H1 (cell line): ENCODE data around the gene NT5M. TPM values are rescaled to one million over a fixed set of nuclear protein-coding genes. Genes with fewer than 3 reads are reported as not detected.

Experiments
- CTCF ChIA-PET: fragments of 300-600 bp; sonication (Branson Sonifier 250); formaldehyde crosslinking; loops from one replicate; lab custom pipeline; 2021; ENCODE audit not compliant: partially characterized antibody; lab: Charles Lee
- POLR2A ChIA-PET: fragments of 300-600 bp; sonication (Branson Sonifier 250); formaldehyde crosslinking; loops from one replicate; lab custom pipeline; 2021; ENCODE audit warnings: inconsistent platforms; ENCODE audit not compliant: partially characterized antibody; lab: Charles Lee
- DNase-seq, 2 experiments: peaks; one replicate each; pipeline versions ENCODE4 v3.0.0 to v3.0.0-alpha.2; 2010 to 2022; ENCODE audit warnings: low spot score in 2 of 2, low read depth in 1 of 2, mixed read lengths in 1 of 2
- FAIRE-seq: peaks from 2 replicates; lab custom pipeline; 2011; peaks lifted over from hg19 to GRCh38; lab: Jason Lieb, UNC
- H2AFZ ChIP-seq: 2 replicates; pipeline ENCODE4 v1.8.1; 2012; ENCODE audit warnings: low read length, inconsistent platforms
- H2AK5ac ChIP-seq: 2 replicates; pipeline ENCODE4 v1.6.1; 2013; ENCODE audit warnings: low read depth, low read length
- H2BK120ac ChIP-seq: replicated peaks from 2 replicates; pipeline ENCODE3; 2013; ENCODE audit warnings: low read depth, low read length, inconsistent platforms
- H2BK12ac ChIP-seq: 2 replicates; pipeline ENCODE4 v1.6.1; 2013; ENCODE audit warnings: low read depth, low read length
- H2BK15ac ChIP-seq: 2 replicates; pipeline ENCODE4 v1.6.1; 2013; ENCODE audit warnings: low read length
- H2BK20ac ChIP-seq: 2 replicates; pipeline ENCODE4 v1.6.1; 2013; ENCODE audit warnings: low read length
- H2BK5ac ChIP-seq: 2 replicates; pipeline ENCODE4 v1.6.1; 2013; ENCODE audit warnings: low read depth, low read length
- H3K14ac ChIP-seq: 2 replicates; pipeline ENCODE4 v1.6.1; 2013; ENCODE audit warnings: inconsistent platforms; ENCODE audit not compliant: insufficient read length
- H3K18ac ChIP-seq: 2 replicates; pipeline ENCODE4 v1.6.1; 2013; ENCODE audit warnings: low read length; ENCODE audit errors: extremely low read depth
- H3K23ac ChIP-seq: 2 replicates; pipeline ENCODE4 v1.6.1; 2013; ENCODE audit warnings: inconsistent platforms; ENCODE audit not compliant: insufficient read length
- H3K23me2 ChIP-seq: 2 replicates; pipeline ENCODE4 v1.6.1; 2013; ENCODE audit warnings: low read depth, low read length
- H3K27ac ChIP-seq: 2 replicates; pipeline ENCODE4 v1.6.1; 2011; ENCODE audit warnings: low read depth, low read length, inconsistent platforms
- H3K27me3 ChIP-seq, 4 experiments: replicated peaks in 1 of 4; 1 replicate in 1 of 4; 2 replicates in 3 of 4; pipeline versions ENCODE4 v1.6.1 to v1.8.1; 2011 to 2013; ENCODE audit warnings: low read length in 3 of 4, mild to moderate bottlenecking in 3 of 4, inconsistent platforms in 2 of 4, mixed read lengths in 2 of 4, moderate library complexity in 1 of 4; ENCODE audit not compliant: control insufficient read depth in 3 of 4, insufficient read depth in 3 of 4; ENCODE audit errors: extremely low read depth in 1 of 4
- H3K36me3 ChIP-seq, 4 experiments: 2 replicates each; pipeline versions ENCODE4 v1.6.1 to v1.8.1; 2011 to 2013; ENCODE audit warnings: mild to moderate bottlenecking in 4 of 4, low read length in 3 of 4, moderate library complexity in 2 of 4, control low read depth in 1 of 4, inconsistent platforms in 1 of 4; ENCODE audit not compliant: insufficient read depth in 4 of 4, control insufficient read depth in 2 of 4
- H3K4ac ChIP-seq: replicated peaks from 2 replicates; pipeline ENCODE3; 2013; ENCODE audit warnings: low read length, low read depth, mixed read lengths, inconsistent platforms; ENCODE audit not compliant: insufficient read length
- H3K4me1 ChIP-seq, 4 experiments: replicated peaks in 1 of 4; 1 replicate in 1 of 4; 2 replicates in 3 of 4; pipeline versions ENCODE4 v1.6.1 to v1.8.1; 2011 to 2013; ENCODE audit warnings: low read length in 3 of 4, inconsistent platforms in 2 of 4, mixed read lengths in 1 of 4; ENCODE audit not compliant: insufficient read depth in 4 of 4, control insufficient read depth in 3 of 4
- H3K4me2 ChIP-seq, 2 experiments: 2 replicates each; pipeline versions ENCODE4 v1.6.1 to v1.8.1; 2011 to 2013; ENCODE audit warnings: low read depth in 2 of 2, low read length in 2 of 2, control low read depth in 1 of 2, inconsistent platforms in 1 of 2, mild to moderate bottlenecking in 1 of 2; ENCODE audit not compliant: insufficient read depth in 1 of 2
- H3K4me3 ChIP-seq, 4 experiments: fragments of 200-600, 300-600 bp in 1 of 4; sonication (generic), shearing (Covaris generic), sonication (Bioruptor Twin) in 1 of 4; 2 replicates each; pipeline versions ENCODE4 v1.5.1 to v1.8.1; 2011 to 2016; ENCODE audit warnings: low read length in 4 of 4, low read depth in 3 of 4, control low read depth in 2 of 4, inconsistent platforms in 2 of 4, mild to moderate bottlenecking in 2 of 4, mixed read lengths in 1 of 4, moderate library complexity in 1 of 4; ENCODE audit not compliant: insufficient read depth in 2 of 4; ENCODE audit errors: extremely low read depth in 1 of 4
- H3K56ac ChIP-seq: replicated peaks from 2 replicates; pipeline ENCODE3; 2013; ENCODE audit warnings: low read depth, mild to moderate bottlenecking, mixed read lengths, low read length, inconsistent platforms; ENCODE audit not compliant: insufficient read length
- H3K79me1 ChIP-seq: 2 replicates; pipeline ENCODE4 v1.6.1; 2013; ENCODE audit warnings: low read depth, low read length, control low read depth
- H3K79me2 ChIP-seq, 2 experiments: 2 replicates each; pipeline versions ENCODE4 v1.6.1 to v1.8.1; 2012 to 2013; ENCODE audit warnings: low read length in 2 of 2, mild to moderate bottlenecking in 2 of 2, inconsistent platforms in 1 of 2; ENCODE audit not compliant: insufficient read depth in 2 of 2, control insufficient read depth in 1 of 2
- H3K9ac ChIP-seq, 4 experiments: replicated peaks in 1 of 4; 1 replicate in 1 of 4; 2 replicates in 3 of 4; pipeline versions ENCODE4 v1.6.1 to v1.8.1; 2011 to 2013; ENCODE audit warnings: low read depth in 3 of 4, low read length in 3 of 4, control low read depth in 2 of 4, mild to moderate bottlenecking in 2 of 4, moderate library complexity in 2 of 4, inconsistent platforms in 1 of 4; ENCODE audit errors: extremely low read depth in 1 of 4
- H3K9me3 ChIP-seq, 2 experiments: 2 replicates each; pipeline versions ENCODE4 v1.6.1 to v1.8.1; 2012 to 2013; ENCODE audit warnings: mild to moderate bottlenecking in 2 of 2, moderate library complexity in 2 of 2, control low read depth in 1 of 2, inconsistent platforms in 1 of 2, low read depth in 1 of 2, low read length in 1 of 2, mixed read lengths in 1 of 2; ENCODE audit not compliant: insufficient read depth in 2 of 2
- H4K20me1 ChIP-seq, 2 experiments: replicated peaks in 1 of 2; 2 replicates each; pipeline versions ENCODE3 to v1.8.1; 2011 to 2013; ENCODE audit warnings: inconsistent platforms in 2 of 2, low read length in 2 of 2, mild to moderate bottlenecking in 1 of 2; ENCODE audit not compliant: insufficient read depth in 2 of 2, control insufficient read depth in 1 of 2
- H4K5ac ChIP-seq: 2 replicates; pipeline ENCODE4 v1.6.1; 2013; ENCODE audit warnings: low read length, low read depth, mixed read lengths, inconsistent platforms; ENCODE audit not compliant: insufficient read length
- H4K8ac ChIP-seq: 2 replicates; pipeline ENCODE4 v1.8.0; 2013; ENCODE audit warnings: mild to moderate bottlenecking, moderate library complexity, low read length, inconsistent platforms; ENCODE audit not compliant: insufficient read depth; ENCODE audit errors: extremely low read depth
- H4K91ac ChIP-seq: replicated peaks from 2 replicates; pipeline ENCODE3; 2013; ENCODE audit warnings: low read length, mixed read lengths, inconsistent platforms; ENCODE audit not compliant: insufficient read length
- ASH2L ChIP-seq: fragments of 200-600, 300-600 bp; sonication (generic); IDR thresholded peaks from one replicate; pipeline ENCODE4 v1.7.1; 2017; ENCODE audit warnings: low read length
- BCL11A ChIP-seq, 2 experiments: IDR thresholded peaks; one replicate each; pipeline ENCODE4 v1.6.1; 2011; ENCODE audit warnings: low read depth in 2 of 2, low read length in 2 of 2, mild to moderate bottlenecking in 2 of 2
- CTBP2 ChIP-seq: IDR thresholded peaks from 2 replicates; pipeline ENCODE4 v1.7.0; 2011; ENCODE audit warnings: borderline replicate concordance, mild to moderate bottlenecking, moderate library complexity, mixed read lengths, low read length; ENCODE audit not compliant: insufficient read depth, insufficient read length
- NRF1 ChIP-seq: IDR thresholded peaks from 2 replicates; pipeline ENCODE4 v1.6.1; 2011; ENCODE audit warnings: mild to moderate bottlenecking, low read depth, low read length, improper control_type of control experiment
- POLR2A ChIP-seq, 2 experiments: IDR thresholded peaks; 1 replicate in 1 of 2; 2 replicates in 1 of 2; pipeline ENCODE4 v1.6.1; 2011; ENCODE audit warnings: low read depth in 2 of 2, low read length in 2 of 2, mild to moderate bottlenecking in 2 of 2; ENCODE audit errors: control extremely low read depth in 1 of 2
- POLR2AphosphoS5 ChIP-seq: IDR thresholded peaks from 2 replicates; pipeline ENCODE4 v1.6.1; 2011; ENCODE audit warnings: low read depth, low read length
- RNF2 ChIP-seq: fragments of 200-900, 300-1000 bp; sonication (generic); IDR thresholded peaks from 2 replicates; pipeline ENCODE4 v1.7.1; 2016; ENCODE audit warnings: borderline replicate concordance, low read depth, mild to moderate bottlenecking, antibody characterized with exemption, low read length; ENCODE audit not compliant: poor library complexity, severe bottlenecking; ENCODE audit errors: missing control alignments
- RXRA ChIP-seq: IDR thresholded peaks from 2 replicates; pipeline ENCODE4 v1.6.1; 2011; ENCODE audit warnings: low read depth, mild to moderate bottlenecking, low read length, moderate library complexity; ENCODE audit not compliant: insufficient read depth
- SAP30 ChIP-seq: fragments of 300-600 bp; sonication (generic); IDR thresholded peaks from 2 replicates; pipeline ENCODE4 v1.7.1; 2012; ENCODE audit warnings: low read length, moderate library complexity, mild to moderate bottlenecking, inconsistent platforms; ENCODE audit not compliant: insufficient read depth, insufficient replicate concordance
- SP4 ChIP-seq: IDR thresholded peaks from 2 replicates; pipeline ENCODE4 v1.6.1; 2012; ENCODE audit warnings: low read length, inconsistent platforms
- TEAD4 ChIP-seq: IDR thresholded peaks from 2 replicates; pipeline ENCODE4 v1.6.1; 2012; ENCODE audit warnings: low read depth, low read length, inconsistent platforms, mixed read lengths
- WGBS, 2 experiments: shearing (Covaris generic) in 1 of 2; methylation state at CpG; one replicate each; pipeline versions ENCODE4 v1.1.6 to v1.1.7; 2013 to 2015; ENCODE audit warnings: low lambda C conversion rate in 2 of 2, mixed read lengths in 2 of 2, inconsistent platforms in 1 of 2, low coverage in 1 of 2, missing lambda C conversion rate in 1 of 2; ENCODE audit not compliant: insufficient replicate concordance in 2 of 2, insufficient coverage in 1 of 2, insufficient read length in 1 of 2; ENCODE audit errors: extremely low coverage in 1 of 2, missing lambda C conversion rate in 1 of 2; 5-methylcytosine and 5-hydroxymethylcytosine counted together
- polyA plus RNA-seq, 7 experiments: library from polyadenylated mRNA; depleted of rRNA in 3 of 7; stranded (reverse) in 5 of 7; unstranded in 2 of 7; fragments of >200 nt in 5 of 7; fragments of 200-250 nt in 2 of 7; gene quantifications; 1 replicate in 5 of 7; 2 replicates in 1 of 7; 4 replicates in 1 of 7; pipeline versions ENCODE4 v1.2.1 to v1.2.3, GENCODE V29; 2011 to 2013; ENCODE audit warnings: missing spikeins in 2 of 7, mixed read lengths in 2 of 7
- total RNA-seq: library from RNA; stranded (reverse); fragmentation: NEBNext Ultra II Directional; extraction: Animal tissue kit (Norgen Biotek cat#: 25700); gene quantifications from 2 replicates; pipeline ENCODE4 v1.2.1, GENCODE V29; 2021
- TF ChIP-seq, protein P1 (sequence below): IDR thresholded peaks from 2 replicates; pipeline ENCODE4 v1.6.1; 2012; ENCODE audit warnings: inconsistent platforms

The NT5M gene
- total and polyA plus RNA-seq, 2 of the 8 experiments (the other 6 are each of a cell fraction or from before 2014, with no cell fraction given): 7.6 to 18.2 TPM

DNA sequence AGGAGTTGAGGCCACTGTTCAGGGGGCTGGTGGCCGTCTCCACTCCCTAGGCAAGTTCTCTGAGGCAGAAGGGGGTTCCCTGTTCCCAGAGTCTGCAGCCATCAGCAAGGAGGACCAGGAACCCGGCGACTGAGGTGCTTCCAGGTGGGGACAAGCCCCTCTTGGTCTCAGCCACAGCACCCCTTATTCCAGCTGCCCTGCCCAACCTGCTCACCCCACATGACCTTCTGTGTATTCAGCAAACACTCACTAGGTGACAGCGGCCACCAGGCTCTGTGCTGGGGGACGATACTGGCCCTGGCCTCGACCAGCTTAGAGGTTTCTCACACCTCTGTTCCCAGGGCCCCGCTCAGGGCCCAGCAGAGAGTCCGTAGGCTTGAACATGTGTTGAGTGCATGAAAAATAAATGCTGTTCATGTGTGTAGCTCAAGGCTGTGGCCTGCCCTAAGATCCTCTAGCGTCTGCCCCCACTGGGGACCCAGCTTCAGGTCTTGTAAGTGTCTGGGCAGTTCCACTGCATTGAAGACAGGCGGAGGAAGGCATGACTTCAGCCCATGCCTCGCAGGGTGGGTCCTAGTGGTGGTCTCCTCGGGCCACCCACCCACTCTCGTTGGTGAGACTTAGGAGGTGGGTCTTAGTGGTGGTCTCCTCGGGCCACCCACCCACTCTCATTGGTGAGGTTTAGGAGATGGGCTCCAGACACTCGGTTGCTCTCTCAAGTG lies 44.2 kb downstream of the NT5M start:
- H3K79me2 ChIP-seq: no peaks in the 10 kb centered on the region
- no peaks in the 10 kb centered on the region for H3K36me3 ChIP-seq
- no peaks in the 10 kb centered on the region; the same call in 1 of the 2 replicates for H3K23me2 ChIP-seq
- no peak overlapping the region for H3K14ac ChIP-seq
- CTCF ChIA-PET: interaction anchor here (1.2 to 1.8 kb wide), 3 partner anchors 8 to 295 kb away, joined by 3 read pairs; no protein-coding TSS in a partner anchor
- H3K23ac ChIP-seq: no peak overlapping the region
- FAIRE-seq (no peak), DNase-seq (no peak)
- no peak overlapping the region for H3K4me3 ChIP-seq
- H3K18ac ChIP-seq: no peak overlapping the region
- 93% methylated on average over 13 of the region's 15 CpGs; no CpG with 5 or more reads in 1 of the 2 experiments for WGBS, 2 experiments
- no peak overlapping the region for H2BK120ac ChIP-seq
- no peaks in the 10 kb centered on the region for H4K20me1 ChIP-seq
- no peak overlapping the region for H3K4me2 ChIP-seq
- no peaks in the 10 kb centered on the region for H3K27me3 ChIP-seq
- no peak overlapping the region for H2BK20ac ChIP-seq
- H3K9ac ChIP-seq: no peak overlapping the region
- H4K5ac ChIP-seq: no peak overlapping the region
- no peak overlapping the region for H2AFZ ChIP-seq
- no peak overlapping the region for H3K27ac ChIP-seq
- no peak overlapping the region for H2BK5ac ChIP-seq
- no peak overlapping the region for H3K4ac ChIP-seq
- no peak overlapping the region for H3K56ac ChIP-seq
- H3K9me3 ChIP-seq: no peaks in the 10 kb centered on the region
- H2BK12ac ChIP-seq: no peak overlapping the region
- TF ChIP-seq SP4: no peak
- no peak for TF ChIP-seq NRF1
- no peak for TF ChIP-seq CTBP2
- no peak for TF ChIP-seq POLR2A (IDR thresholded peaks at IDR 0.05; ENCODE audit: control extremely low read depth in 1 of 2, low read depth in 2 of 2, low read length in 2 of 2)
- no peak for TF ChIP-seq TEAD4
- TF ChIP-seq ASH2L: no peak
- no peak for TF ChIP-seq SAP30
- no peak for TF ChIP-seq RNF2
- no peak for TF ChIP-seq BCL11A (IDR thresholded peaks at IDR 0.05; ENCODE audit: low read depth in 2 of 2, low read length in 2 of 2)
- TF ChIP-seq, protein P1, sequence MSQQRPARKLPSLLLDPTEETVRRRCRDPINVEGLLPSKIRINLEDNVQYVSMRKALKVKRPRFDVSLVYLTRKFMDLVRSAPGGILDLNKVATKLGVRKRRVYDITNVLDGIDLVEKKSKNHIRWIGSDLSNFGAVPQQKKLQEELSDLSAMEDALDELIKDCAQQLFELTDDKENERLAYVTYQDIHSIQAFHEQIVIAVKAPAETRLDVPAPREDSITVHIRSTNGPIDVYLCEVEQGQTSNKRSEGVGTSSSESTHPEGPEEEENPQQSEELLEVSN: no peak
- no peak for TF ChIP-seq RXRA
- no peak for TF ChIP-seq POLR2AphosphoS5
- no peak overlapping the region for H4K91ac ChIP-seq
- no peak overlapping the region for H2AK5ac ChIP-seq
- H3K79me1 ChIP-seq: no peaks in the 10 kb centered on the region
- no peak overlapping the region; the same call in 1 of the 2 replicates for H4K8ac ChIP-seq
- no peak overlapping the region for H2BK15ac ChIP-seq
- H3K4me1 ChIP-seq: peaks cover 0 to 9% (median 8%) of the 10 kb centered on the region in 4 experiments; a peak in 5 of 7 replicates
- POLR2A ChIA-PET: interaction anchor here (0.6 kb wide), 1 partner anchor 114 kb away, joined by 3 read pairs; no protein-coding TSS in a partner anchor
